Measurements from ENCODE around the gene KCND2.
"Not testable (repeated sequence)": the region's sequence is repeated elsewhere in the genome, so short reads cannot be mapped to it uniquely, and the experiment has no call there.

The KCND2 gene

DNA sequence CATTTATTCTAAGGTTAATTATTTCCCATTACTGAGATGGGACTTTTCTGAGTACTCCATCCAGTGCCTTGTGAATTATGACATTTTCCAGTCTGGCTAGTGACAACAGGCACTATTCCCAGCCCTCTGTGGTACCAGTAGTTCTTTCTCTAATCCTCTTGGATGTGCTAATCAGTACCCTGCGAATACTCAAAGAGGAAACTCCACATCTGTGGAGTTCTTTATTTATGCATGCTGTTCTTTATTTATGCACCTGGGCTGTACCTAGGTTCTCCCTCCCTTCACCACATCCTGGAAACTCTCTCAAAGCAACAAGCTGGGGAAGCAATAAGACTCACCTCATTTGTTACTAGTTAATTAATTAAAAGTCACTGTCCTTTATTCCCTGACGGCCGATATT lies 501.5 kb downstream of the KCND2 start:
- FAIRE-seq: no peak

DNA sequence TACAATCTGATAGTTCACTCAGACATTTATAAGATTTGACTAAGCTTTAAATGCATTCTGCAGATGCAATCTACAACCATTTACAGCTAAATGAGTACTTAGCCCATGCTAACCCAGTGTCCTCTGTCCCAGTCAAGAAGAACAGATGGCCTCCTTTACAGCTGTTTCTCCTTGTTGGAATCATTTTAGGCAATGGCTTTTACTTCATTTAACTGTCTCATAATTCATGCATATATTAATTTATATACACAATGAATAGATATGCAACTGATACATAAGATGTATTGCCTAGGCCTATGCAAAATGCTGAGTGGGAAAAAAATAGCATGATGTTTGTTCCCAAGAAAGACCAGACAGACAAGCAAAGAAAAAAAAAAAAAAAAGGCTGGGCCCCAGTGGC lies 502.8 kb downstream of the KCND2 start:
- FAIRE-seq: no peak

DNA sequence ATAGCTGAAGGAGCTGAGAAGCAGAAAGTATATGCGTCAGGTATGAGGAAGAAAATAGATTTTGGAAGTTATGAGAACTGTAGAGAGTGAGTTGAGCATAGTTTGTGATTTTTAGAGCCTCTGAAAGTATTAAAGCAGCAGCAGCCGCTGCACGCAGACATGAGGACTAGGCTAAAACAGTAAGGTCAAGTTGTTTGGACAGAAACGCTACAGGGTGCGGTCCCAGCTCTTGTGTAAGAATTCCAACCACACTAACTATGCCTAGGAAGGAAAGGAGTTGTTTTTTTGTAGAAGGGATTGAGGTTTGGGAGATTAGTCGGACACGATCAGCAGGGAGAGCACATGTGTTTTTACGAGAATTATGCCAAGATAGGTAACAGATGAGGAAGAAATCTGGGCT lies 506.1 kb downstream of the KCND2 start:
- not testable (repeated sequence) for FAIRE-seq

- not testable (repeated sequence) for FAIRE-seq
Measured at GRCh38 chr7:120780451-120780850, 507.5 kb downstream of the KCND2 start.

- no peak for FAIRE-seq
Measured at GRCh38 chr7:120780938-120781337, 508.0 kb downstream of the KCND2 start.

- not testable (repeated sequence) for FAIRE-seq
Measured at GRCh38 chr7:120781924-120782323, 508.9 kb downstream of the KCND2 start.

- FAIRE-seq: no peak
Measured at GRCh38 chr7:120783273-120783672, 510.3 kb downstream of the KCND2 start.

- no peak for FAIRE-seq
Measured at GRCh38 chr7:120783721-120784120, 510.7 kb downstream of the KCND2 start.

DNA sequence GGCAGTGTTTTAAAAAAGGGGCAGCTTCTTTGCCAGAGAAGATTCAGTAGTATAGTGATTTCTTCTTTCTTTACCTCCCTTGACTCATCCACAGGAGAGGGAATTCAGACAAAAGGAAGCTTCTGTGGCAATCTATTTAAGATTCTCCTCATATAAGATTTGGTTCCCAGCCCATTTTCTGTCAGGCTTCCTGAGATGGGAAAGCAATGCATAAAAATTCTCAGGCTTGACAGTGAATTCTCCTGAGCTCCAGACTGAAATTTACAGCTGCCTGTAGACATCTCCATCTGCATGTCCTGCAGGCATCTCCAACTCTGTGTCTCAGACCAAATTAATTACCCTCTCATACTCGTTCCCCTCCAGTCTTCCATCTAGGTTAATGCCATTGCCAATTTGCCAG lies 512.1 kb downstream of the KCND2 start:
- no peak for FAIRE-seq

GRCh38 chr7:120792091-120792860 lies 519.3 kb downstream of the KCND2 start:
- no peak for FAIRE-seq

DNA sequence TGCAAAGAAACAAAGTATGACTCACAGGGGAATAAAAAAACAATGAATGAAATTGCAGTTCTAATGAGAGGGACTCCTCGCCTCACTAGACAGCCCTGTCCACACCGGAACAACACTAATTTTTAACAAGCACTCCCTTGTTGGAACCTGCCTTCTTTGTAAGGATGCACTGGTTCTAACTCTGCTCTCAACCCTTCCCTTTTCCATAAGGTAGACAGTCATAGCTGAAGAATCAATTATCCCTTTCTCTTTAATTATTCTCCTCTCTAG lies 519.8 kb downstream of the KCND2 start:
- FAIRE-seq: no peak

DNA sequence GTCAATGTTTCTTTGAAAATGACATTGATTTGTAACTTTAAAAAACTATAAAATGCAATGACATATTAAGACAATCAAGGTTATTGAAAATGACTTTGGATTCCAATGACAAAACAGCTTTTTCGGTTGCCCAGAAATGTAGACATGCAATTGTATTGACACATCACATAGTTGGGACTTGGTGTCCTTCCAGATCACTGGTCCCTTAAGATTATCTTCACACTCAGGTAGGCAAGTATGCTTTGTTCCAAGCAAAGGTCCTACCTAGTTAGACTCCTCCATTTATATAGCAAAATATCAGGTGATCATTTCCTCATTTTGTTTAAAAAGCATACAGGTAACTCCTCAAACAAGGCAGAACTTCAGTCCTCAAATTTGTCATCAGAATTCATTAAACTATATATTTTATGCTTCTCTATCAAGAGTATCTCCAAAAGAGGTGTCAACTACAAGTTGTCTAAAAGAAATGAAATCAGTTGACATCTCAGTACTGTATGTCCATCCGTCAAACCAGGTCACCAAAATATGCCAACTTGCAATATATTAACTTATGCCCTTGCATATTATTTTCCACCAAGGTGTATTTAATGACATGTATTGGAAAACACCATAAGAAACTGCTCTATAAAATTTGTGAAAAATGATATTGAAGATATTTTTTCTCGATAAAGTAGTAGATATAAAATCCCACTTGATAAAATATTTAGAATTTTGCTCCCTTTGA lies 520.4 kb downstream of the KCND2 start:
- FAIRE-seq: no peak

- FAIRE-seq: no peak
Measured at GRCh38 chr7:120794106-120794729, 521.2 kb downstream of the KCND2 start.

DNA sequence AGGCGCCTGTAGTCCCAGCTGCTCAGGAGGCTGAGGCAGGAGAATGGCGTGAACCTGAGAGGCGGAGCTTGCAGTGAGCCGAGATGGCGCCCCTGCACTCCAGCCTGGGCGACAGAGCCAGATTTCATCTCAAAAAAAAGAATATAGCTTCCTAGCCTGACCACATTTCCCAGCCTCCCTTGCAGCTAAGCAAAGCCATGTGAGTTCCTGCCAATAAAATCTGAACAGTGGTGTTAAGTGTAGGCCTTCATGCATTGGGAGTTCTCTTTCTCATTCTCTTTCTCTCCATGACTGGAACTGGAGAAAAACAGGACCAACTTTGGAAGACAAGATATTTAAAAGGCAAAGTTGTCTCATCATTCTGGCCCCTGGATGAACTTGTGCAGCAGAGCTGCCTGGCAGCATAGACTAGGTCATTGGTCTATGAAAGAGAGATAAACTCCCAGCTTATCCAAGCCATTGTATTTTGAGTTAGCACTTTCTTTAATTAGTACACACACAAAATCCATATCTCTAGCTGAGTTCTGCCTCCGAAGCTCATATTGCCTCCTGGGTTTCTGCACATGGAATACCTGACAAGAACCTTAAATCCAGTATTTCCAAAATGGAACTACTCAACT lies 524.2 kb downstream of the KCND2 start:
- FAIRE-seq: no peak

- no peak for FAIRE-seq
Measured at GRCh38 chr7:120799147-120799546, 526.2 kb downstream of the KCND2 start.
